ENCODE data around the gene PTTG1IP.

- TF ChIP-seq, protein P1, sequence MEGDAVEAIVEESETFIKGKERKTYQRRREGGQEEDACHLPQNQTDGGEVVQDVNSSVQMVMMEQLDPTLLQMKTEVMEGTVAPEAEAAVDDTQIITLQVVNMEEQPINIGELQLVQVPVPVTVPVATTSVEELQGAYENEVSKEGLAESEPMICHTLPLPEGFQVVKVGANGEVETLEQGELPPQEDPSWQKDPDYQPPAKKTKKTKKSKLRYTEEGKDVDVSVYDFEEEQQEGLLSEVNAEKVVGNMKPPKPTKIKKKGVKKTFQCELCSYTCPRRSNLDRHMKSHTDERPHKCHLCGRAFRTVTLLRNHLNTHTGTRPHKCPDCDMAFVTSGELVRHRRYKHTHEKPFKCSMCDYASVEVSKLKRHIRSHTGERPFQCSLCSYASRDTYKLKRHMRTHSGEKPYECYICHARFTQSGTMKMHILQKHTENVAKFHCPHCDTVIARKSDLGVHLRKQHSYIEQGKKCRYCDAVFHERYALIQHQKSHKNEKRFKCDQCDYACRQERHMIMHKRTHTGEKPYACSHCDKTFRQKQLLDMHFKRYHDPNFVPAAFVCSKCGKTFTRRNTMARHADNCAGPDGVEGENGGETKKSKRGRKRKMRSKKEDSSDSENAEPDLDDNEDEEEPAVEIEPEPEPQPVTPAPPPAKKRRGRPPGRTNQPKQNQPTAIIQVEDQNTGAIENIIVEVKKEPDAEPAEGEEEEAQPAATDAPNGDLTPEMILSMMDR (IDR thresholded peaks at IDR 0.05; ENCODE audit: borderline replicate concordance, extremely low read depth, low read length, poor library complexity, severe bottlenecking) = no peak
- no peak for TF ChIP-seq EZH2 (IDR thresholded peaks at IDR 0.05; ENCODE audit: borderline replicate concordance, low read depth, low read length, severe bottlenecking)
Observed at GRCh38 chr21:44831227-44831860, 42.1 kb downstream of the PTTG1IP start.
